Activated B cell treated with CpG ODN at 0.5 μM for 24 hours (primary cell): ENCODE results near the gene VEGFC. TPM values are rescaled to one million over a fixed set of nuclear protein-coding genes. Genes with fewer than 3 reads are reported as not detected.

Experiments used
- ATAC-seq: fragments of 200-7000 bp; cut with Tn5 transposase; one replicate; pipeline ENCODE4 v1.10.0; 2021; ENCODE audit warnings: low read depth, mild to moderate bottlenecking, moderate library complexity
- CTCF ChIA-PET: fragments of 350-600 bp; sonication (Branson Sonifier 250); formaldehyde crosslinking; loops from one replicate; lab custom pipeline; 2021; ENCODE audit warnings: antibody characterized with exemption; lab: Charles Lee
- POLR2A ChIA-PET: fragments of 350-600 bp; sonication (Branson Sonifier 250); formaldehyde crosslinking; loops from one replicate; lab custom pipeline; 2021; ENCODE audit warnings: antibody characterized with exemption; lab: Charles Lee
- DNase-seq: peaks from one replicate; pipeline ENCODE4 v3.0.0; 2022
- H3K27ac Mint-ChIP-seq: one replicate; pipeline ENCODE4 v1.8.0; 2020; ENCODE audit warnings: mixed read lengths
- H3K27me3 Mint-ChIP-seq: one replicate; pipeline ENCODE4 v1.8.0; 2021; ENCODE audit warnings: mixed read lengths
- H3K36me3 Mint-ChIP-seq: one replicate; pipeline ENCODE4 v1.8.0; 2021; ENCODE audit warnings: low read depth, mixed read lengths
- H3K4me1 Mint-ChIP-seq: one replicate; pipeline ENCODE4 v1.8.0; 2021; ENCODE audit warnings: mixed read lengths
- H3K4me3 Mint-ChIP-seq: one replicate; pipeline ENCODE4 v1.8.0; 2020; ENCODE audit warnings: mild to moderate bottlenecking, mixed read lengths
- H3K9me3 Mint-ChIP-seq: one replicate; pipeline ENCODE4 v1.8.0; 2020; ENCODE audit warnings: mixed read lengths
- intact Hi-C: fragments of 100-400 bp; cut with micrococcal nuclease; formaldehyde crosslinking; loops from one replicate; pipeline ENCODE4 v1.15.1; 2024
- total RNA-seq: library from RNA; stranded (reverse); gene quantifications from 2 replicates; pipeline ENCODE4 v1.2.3, GENCODE V29; 2022
- TF ChIP-seq, protein P1 (sequence below): fragments of 200-600 bp; IDR thresholded peaks from one replicate; pipeline ENCODE4 v1.8.0; 2022; ENCODE audit warnings: antibody characterized with exemption, mild to moderate bottlenecking

The VEGFC gene
- total RNA-seq, 1 donor from 2014 or later = not detected

DNA sequence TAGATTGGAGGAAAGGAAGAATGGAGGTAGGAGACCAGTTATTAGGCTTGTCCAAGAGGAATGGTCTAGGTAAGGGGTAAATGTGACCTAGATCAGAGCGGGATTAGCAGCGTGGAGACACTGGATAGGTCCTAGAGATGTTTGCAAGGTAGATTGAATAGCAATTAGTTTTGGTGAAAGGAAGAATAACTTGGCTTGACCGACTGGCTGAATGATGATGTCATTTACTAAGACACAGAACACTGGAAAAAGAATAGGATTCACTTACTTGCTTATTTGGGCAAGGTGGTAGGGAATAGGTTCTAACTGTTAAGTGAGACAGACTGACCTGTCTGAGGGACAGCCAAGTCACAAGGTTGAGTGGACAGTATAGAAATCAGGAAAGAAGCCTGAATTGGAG, 71.3 kb downstream of the VEGFC start:
- POLR2A ChIA-PET = no interaction called here
- TF ChIP-seq, protein P1, sequence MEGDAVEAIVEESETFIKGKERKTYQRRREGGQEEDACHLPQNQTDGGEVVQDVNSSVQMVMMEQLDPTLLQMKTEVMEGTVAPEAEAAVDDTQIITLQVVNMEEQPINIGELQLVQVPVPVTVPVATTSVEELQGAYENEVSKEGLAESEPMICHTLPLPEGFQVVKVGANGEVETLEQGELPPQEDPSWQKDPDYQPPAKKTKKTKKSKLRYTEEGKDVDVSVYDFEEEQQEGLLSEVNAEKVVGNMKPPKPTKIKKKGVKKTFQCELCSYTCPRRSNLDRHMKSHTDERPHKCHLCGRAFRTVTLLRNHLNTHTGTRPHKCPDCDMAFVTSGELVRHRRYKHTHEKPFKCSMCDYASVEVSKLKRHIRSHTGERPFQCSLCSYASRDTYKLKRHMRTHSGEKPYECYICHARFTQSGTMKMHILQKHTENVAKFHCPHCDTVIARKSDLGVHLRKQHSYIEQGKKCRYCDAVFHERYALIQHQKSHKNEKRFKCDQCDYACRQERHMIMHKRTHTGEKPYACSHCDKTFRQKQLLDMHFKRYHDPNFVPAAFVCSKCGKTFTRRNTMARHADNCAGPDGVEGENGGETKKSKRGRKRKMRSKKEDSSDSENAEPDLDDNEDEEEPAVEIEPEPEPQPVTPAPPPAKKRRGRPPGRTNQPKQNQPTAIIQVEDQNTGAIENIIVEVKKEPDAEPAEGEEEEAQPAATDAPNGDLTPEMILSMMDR = no peak
- CTCF ChIA-PET = no interaction called here
- H3K27ac Mint-ChIP-seq = no peak overlapping the region
- no peak for DNase-seq
- no peaks in the 10 kb centered on the region for H3K36me3 Mint-ChIP-seq
- no peak overlapping the region for H3K4me3 Mint-ChIP-seq
- ATAC-seq = no peak
- H3K9me3 Mint-ChIP-seq = no peaks in the 10 kb centered on the region
- no peaks in the 10 kb centered on the region for H3K4me1 Mint-ChIP-seq
- intact Hi-C loops = no loop called here
- H3K27me3 Mint-ChIP-seq = no peaks in the 10 kb centered on the region

DNA sequence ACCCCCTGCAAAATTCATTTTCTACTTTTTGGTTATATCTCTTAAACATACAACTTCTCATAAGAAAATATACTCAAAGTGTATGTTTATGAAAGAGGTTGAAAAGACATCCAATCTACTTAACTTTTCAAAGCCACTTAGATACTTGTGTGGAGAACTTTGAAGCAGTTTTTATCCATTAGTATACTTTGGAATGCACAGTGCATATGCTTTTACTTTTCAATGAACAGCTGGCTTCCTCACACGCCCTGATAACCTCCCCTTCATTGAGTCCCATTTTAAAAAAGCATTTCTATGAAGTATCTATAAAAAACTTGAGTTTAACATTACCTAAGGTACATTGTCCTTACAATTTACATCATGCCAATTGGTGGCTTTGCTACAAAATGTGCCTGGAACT, 73.8 kb downstream of the VEGFC start:
- intact Hi-C loops = no loop called here
- Mint-ChIP-seq H3K36me3 (no peaks in the 10 kb centered on the region), H3K4me3 (no peak overlapping the region), H3K27ac (no peak overlapping the region), H3K27me3 (no peaks in the 10 kb centered on the region), H3K9me3 (no peaks in the 10 kb centered on the region), H3K4me1 (no peaks in the 10 kb centered on the region)
- DNase-seq (no peak), ATAC-seq (no peak)
- CTCF ChIA-PET = no interaction called here
- POLR2A ChIA-PET = no interaction called here
- TF ChIP-seq, protein P1 = no peak

GRCh38 chr4:176717237-176717636, 75.5 kb downstream of the VEGFC start:
- no peaks in the 10 kb centered on the region for H3K4me1 Mint-ChIP-seq
- ChIA-PET POLR2A (no interaction called here), CTCF (no interaction called here)
- no peak overlapping the region for H3K27ac Mint-ChIP-seq
- DNase-seq (no peak), ATAC-seq (no peak)
- H3K4me3 Mint-ChIP-seq = no peak overlapping the region
- H3K36me3 Mint-ChIP-seq = no peaks in the 10 kb centered on the region
- TF ChIP-seq, protein P1 = no peak
- no peaks in the 10 kb centered on the region for H3K9me3 Mint-ChIP-seq
- no peaks in the 10 kb centered on the region for H3K27me3 Mint-ChIP-seq
- intact Hi-C loops = no loop called here

DNA sequence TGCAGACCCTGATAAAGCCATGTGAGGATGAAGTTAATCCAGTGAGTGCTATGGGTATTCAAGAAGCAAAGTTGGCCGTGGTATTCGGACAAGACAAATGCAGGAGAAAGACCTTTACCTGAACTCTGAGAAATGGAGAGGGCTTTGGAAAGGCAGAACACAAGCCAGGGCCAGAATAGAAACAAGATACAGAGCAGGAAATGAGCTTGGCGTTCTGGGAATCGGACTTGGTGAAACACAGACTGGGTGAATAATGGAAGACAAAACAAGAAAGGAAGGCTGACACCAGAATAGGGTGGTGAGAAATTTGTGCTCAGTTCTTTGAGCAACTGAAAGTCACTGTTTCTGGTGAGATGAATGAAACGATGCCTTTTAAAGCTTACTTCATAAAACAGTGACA, 83.3 kb downstream of the VEGFC start:
- no peak for ATAC-seq

GRCh38 chr4:176708771-176709311, 83.9 kb downstream of the VEGFC start:
- Mint-ChIP-seq H3K4me3 (no peak overlapping the region), H3K27me3 (no peaks in the 10 kb centered on the region), H3K36me3 (no peaks in the 10 kb centered on the region), H3K4me1 (no peaks in the 10 kb centered on the region), H3K9me3 (no peaks in the 10 kb centered on the region), H3K27ac (no peak overlapping the region)
- DNase-seq (no peak), ATAC-seq (no peak)
- TF ChIP-seq, protein P1 = no peak
- CTCF ChIA-PET = no interaction called here
- intact Hi-C loops = no loop called here
- POLR2A ChIA-PET = no interaction called here

More for the DNA sequence above, 83.3 kb downstream of the VEGFC start:
- H3K9me3 Mint-ChIP-seq = no peaks in the 10 kb centered on the region
- H3K27ac Mint-ChIP-seq = no peak overlapping the region
- no peaks in the 10 kb centered on the region for H3K27me3 Mint-ChIP-seq
- POLR2A ChIA-PET = no interaction called here
- DNase-seq = no peak
- no peaks in the 10 kb centered on the region for H3K36me3 Mint-ChIP-seq
- CTCF ChIA-PET = no interaction called here
- H3K4me3 Mint-ChIP-seq = no peak overlapping the region
- TF ChIP-seq, protein P1 = no peak
- no peaks in the 10 kb centered on the region for H3K4me1 Mint-ChIP-seq
- intact Hi-C loops = no loop called here
